Measurements from ENCODE around the gene SLC25A12.
"Not testable (repeated sequence)": the region's sequence is repeated elsewhere in the genome, so short reads cannot be mapped to it uniquely, and the experiment has no call there.

The SLC25A12 gene

GRCh38 chr2:171830039-171830438 is 64.0 kb downstream of the SLC25A12 start:
- TF ChIP-seq GATA1 (IDR thresholded peaks at IDR 0.05; ENCODE audit: low read depth, low read length), result no peak
- no peak for TF ChIP-seq POLR2A (IDR thresholded peaks at IDR 0.05; ENCODE audit: low read length)
- no peak for DNase-seq

- TF ChIP-seq POLR2A (IDR thresholded peaks at IDR 0.05; ENCODE audit: low read length), result no peak
- TF ChIP-seq GATA1 (IDR thresholded peaks at IDR 0.05; ENCODE audit: low read depth, low read length), result no peak
- DNase-seq, result no peak
Observed at GRCh38 chr2:171824086-171824485, 70.0 kb downstream of the SLC25A12 start.

- no peak for TF ChIP-seq POLR2A (IDR thresholded peaks at IDR 0.05; ENCODE audit: low read length)
- TF ChIP-seq GATA1 (IDR thresholded peaks at IDR 0.05; ENCODE audit: low read depth, low read length), result no peak
Observed at GRCh38 chr2:171822525-171823322, 71.3 kb downstream of the SLC25A12 start.

GRCh38 chr2:171819453-171819852 is 74.6 kb downstream of the SLC25A12 start:
- no peak for DNase-seq
- TF ChIP-seq POLR2A (IDR thresholded peaks at IDR 0.05; ENCODE audit: low read length) (no peak), GATA1 (IDR thresholded peaks at IDR 0.05; ENCODE audit: low read depth, low read length) (no peak)

More at GRCh38 chr2:171822525-171823322, 71.3 kb downstream of the SLC25A12 start:
- no peak for DNase-seq

- no peak for DNase-seq
- TF ChIP-seq POLR2A (IDR thresholded peaks at IDR 0.05; ENCODE audit: low read length) (no peak), GATA1 (IDR thresholded peaks at IDR 0.05; ENCODE audit: low read depth, low read length) (no peak)
Observed at GRCh38 chr2:171814883-171815282, 79.2 kb downstream of the SLC25A12 start.

GRCh38 chr2:171814174-171814573 is 79.9 kb downstream of the SLC25A12 start:
- DNase-seq, result no peak
- TF ChIP-seq POLR2A (IDR thresholded peaks at IDR 0.05; ENCODE audit: low read length), result no peak
- TF ChIP-seq GATA1 (IDR thresholded peaks at IDR 0.05; ENCODE audit: low read depth, low read length), result no peak

- TF ChIP-seq GATA1 (IDR thresholded peaks at IDR 0.05; ENCODE audit: low read depth, low read length) (no peak), POLR2A (IDR thresholded peaks at IDR 0.05; ENCODE audit: low read length) (no peak)
- DNase-seq, result no peak
Observed at GRCh38 chr2:171813729-171814128, 80.3 kb downstream of the SLC25A12 start.

- DNase-seq, result no peak
- no peak for TF ChIP-seq POLR2A (IDR thresholded peaks at IDR 0.05; ENCODE audit: low read length)
- TF ChIP-seq GATA1 (IDR thresholded peaks at IDR 0.05; ENCODE audit: low read depth, low read length), result no peak
Observed at GRCh38 chr2:171813126-171813525, 80.9 kb downstream of the SLC25A12 start.

- peak; percentile 33 to 51 for DNase-seq
Observed at GRCh38 chr2:171811245-171811628, 82.8 kb downstream of the SLC25A12 start.

GRCh38 chr2:171810422-171811244 is 83.4 kb downstream of the SLC25A12 start:
- no peak for DNase-seq
- TF ChIP-seq POLR2A (IDR thresholded peaks at IDR 0.05; ENCODE audit: low read length), result no peak
- TF ChIP-seq GATA1 (IDR thresholded peaks at IDR 0.05; ENCODE audit: low read depth, low read length), result no peak

More at GRCh38 chr2:171811245-171811628, 82.8 kb downstream of the SLC25A12 start:
- TF ChIP-seq POLR2A (IDR thresholded peaks at IDR 0.05; ENCODE audit: low read length), result no peak
- no peak for TF ChIP-seq GATA1 (IDR thresholded peaks at IDR 0.05; ENCODE audit: low read depth, low read length)

- not testable (repeated sequence) for DNase-seq
Observed at GRCh38 chr2:171808885-171809284, 85.2 kb downstream of the SLC25A12 start.

- DNase-seq, result no peak
- TF ChIP-seq POLR2A (IDR thresholded peaks at IDR 0.05; ENCODE audit: low read length) (no peak), GATA1 (IDR thresholded peaks at IDR 0.05; ENCODE audit: low read depth, low read length) (no peak)
Observed at GRCh38 chr2:171807831-171808393, 86.1 kb downstream of the SLC25A12 start.

- DNase-seq, result no peak
- TF ChIP-seq GATA1 (IDR thresholded peaks at IDR 0.05; ENCODE audit: low read depth, low read length) (no peak), POLR2A (IDR thresholded peaks at IDR 0.05; ENCODE audit: low read length) (no peak)
Observed at GRCh38 chr2:171807119-171807518, 86.9 kb downstream of the SLC25A12 start.

GRCh38 chr2:171804456-171804855 is 89.6 kb downstream of the SLC25A12 start:
- no peak for DNase-seq
- TF ChIP-seq GATA1 (IDR thresholded peaks at IDR 0.05; ENCODE audit: low read depth, low read length) (no peak), POLR2A (IDR thresholded peaks at IDR 0.05; ENCODE audit: low read length) (no peak)

All from erythroblast (primary cell).